Bone marrow (tissue), 2 donors: Measurements from ENCODE around the gene MZT2A.
"Not testable (repeated sequence)": the region's sequence is repeated elsewhere in the genome, so short reads cannot be mapped to it uniquely, and the experiment has no call there.

Source experiments
- DNase-seq, 2 donors: peaks; one replicate each; lab custom pipeline; 2025; lab: John Stamatoyannopoulos, UW

Gene MZT2A

DNA sequence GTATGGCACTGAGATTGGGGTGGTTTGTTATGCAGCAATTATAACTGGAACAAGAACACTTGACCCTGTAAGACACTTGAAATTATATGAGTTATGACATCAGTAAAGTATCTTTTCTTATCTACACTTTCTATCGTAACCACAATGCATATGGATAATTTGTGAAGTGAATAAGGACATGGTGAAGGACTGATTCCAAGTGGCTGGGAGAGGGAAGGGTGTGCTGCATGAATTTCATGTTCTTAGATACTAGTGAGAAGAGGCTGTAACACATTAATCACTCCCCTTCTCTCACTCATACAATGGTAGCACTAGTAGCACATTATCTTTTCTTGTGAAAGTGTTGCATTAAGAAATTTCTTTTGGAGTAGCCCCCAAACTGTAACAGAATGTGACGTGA is 37.3 kb downstream of the MZT2A start:
- not testable (repeated sequence) for DNase-seq

DNA sequence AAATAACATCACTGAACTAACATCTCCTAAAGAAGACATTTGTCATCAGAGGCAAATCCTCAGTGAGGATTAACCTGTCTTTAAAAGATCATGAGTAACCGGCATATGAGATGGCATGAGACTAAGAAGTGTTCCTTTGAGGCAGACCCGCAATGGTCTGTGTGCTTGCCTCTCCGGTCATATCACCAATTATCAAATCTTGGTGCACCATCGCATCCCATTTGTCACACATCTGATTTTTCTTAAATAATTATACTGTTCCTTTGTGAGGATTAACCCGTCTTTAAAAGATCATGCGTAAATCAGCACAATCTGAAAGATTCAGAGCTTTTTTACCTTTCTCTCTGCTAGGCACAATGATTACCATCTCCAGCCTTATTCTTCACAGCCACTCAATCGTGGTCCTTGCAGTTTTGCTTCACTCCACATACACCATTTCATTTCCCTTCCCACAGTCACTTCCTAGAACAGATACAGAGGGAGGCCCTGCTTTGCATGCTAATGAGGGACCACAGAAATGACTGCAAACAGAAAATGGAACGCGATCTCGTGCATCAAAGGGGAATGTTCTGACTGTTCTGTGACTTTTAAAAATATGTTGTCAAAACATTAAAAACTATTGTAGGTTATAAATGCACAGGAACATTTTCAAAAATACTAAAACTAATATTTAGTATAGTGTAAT is 40.8 kb downstream of the MZT2A start:
- DNase-seq, result not testable (repeated sequence)

DNA sequence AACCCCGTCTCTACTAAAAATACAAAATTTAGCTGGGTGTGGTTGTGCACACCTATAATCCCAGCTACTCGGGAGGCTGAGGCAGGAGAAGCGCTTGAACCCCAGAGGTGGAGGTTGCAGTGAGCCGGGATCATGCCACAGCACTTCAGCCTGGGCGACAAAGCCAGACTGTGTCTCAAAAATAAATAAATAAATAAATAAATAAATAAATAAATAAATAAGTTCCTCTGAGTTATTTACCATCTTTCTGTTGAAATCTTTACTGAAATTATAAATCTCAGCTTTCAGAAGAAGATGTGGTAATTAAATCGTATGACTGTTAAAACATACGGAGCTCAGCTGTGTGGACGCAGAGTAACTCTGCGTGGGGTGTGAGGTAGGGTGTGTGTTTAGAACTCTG is 44.2 kb downstream of the MZT2A start:
- DNase-seq, result not testable (repeated sequence)

DNA sequence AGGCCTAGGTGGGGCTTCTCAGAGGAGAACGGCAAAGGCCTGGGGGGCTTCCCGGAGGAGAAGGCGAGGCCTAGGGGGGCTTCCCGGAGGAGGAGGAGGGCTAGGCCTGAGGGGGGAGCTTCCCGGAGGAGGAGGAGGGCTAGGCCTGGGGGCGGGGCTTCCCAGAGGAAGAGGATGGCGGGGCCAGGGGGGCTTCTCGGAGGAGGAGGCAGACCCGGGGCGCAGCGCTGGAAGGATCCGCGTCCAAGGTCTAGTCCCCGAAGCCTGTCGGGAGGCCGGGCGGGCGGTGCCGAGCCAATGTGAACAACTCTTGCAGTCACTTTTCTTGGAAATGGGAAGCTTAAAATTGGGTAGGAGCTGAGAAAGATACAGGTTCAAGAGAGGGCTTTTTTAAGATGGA is 46.3 kb downstream of the MZT2A start:
- DNase-seq, result no peak

DNA sequence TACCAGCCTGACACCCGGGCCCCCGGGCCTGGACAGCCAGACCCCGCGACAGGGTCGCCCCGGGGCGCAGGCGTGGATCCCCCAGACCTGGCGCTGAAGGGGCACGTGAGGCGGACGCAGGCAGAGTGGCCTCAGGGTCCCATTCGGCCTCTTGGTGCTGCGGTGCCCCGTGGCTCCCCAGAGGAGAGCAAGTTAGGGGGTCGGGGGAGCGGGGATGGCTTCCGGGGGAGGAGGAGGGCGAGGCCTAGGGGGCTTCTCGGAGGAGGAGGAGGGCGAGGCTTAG is 46.7 kb downstream of the MZT2A start:
- DNase-seq, result not testable (repeated sequence)

DNA sequence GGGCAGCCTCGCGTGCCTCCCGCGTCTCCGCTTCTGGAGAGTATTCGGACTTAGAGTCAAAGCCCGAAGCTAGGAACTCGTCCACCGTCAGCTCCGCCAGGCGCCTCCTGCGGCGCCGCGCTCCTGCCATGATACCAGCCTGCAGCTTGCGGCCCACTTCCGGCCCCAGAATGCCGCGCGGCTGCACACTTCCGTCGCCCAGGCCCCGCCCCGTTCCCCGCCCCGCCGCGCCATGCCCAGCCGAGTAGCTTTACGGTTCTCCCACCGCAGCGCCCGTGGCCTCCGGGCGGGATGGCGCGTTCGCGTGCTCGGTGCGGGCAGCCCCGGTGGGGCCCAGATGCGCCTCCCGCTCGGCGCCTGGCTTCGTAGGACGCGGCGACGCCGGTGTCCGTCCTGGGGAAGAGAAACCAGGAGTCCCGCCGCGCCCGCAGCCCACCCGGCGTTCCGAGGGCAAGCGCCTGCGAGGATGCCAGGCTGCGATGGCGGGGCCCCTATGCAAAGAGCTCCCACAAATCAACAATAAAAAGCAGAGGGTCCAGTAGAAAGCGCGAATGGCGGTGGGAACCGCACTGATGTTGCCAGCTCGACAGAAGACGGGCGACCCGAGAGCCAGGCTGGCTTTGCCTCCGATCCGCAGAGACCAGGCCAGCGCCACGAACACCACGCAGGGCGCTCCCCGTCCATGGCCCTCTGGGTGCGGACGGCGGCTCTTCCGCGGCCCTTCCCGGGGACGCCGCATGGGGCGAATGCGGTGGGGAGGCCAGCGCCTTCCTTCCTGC is 47.3 kb downstream of the MZT2A start:
- not testable (repeated sequence) for DNase-seq

DNA sequence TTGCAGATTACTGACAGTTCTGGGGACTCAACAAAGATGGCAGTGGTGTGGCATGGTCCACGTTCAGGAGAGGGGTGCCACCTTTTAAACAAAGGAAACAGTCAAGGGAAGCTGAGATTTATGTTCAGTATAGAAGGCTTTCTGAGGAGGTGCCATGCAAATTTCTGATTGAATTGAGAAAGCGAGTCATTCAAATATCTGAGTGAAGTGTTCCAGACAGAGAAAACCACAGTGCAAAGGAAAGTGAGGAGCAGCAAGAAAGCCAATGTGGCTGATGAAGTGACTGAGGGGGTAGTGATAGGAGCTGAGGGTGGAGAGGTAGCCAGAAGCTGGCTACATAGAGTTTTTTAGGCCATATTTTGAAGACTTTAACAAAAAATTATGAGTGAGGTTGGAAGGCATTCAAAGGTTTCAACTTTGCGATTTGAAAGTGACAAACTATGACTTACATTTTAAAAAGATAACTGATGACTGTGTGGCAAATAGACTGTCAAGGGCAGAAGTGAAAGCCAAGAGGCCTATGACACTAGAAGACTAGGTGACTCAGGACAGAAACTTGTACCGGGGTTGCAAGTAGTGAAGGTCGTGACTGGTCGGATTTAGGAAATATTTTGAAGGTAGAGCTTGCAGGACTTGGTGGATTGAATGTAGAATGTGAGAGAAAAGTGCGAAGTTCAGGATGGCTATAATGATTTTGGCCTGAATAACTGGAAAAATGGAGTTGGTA is 51.3 kb downstream of the MZT2A start:
- DNase-seq, result not testable (repeated sequence)
